GM23248 (cell line): Measurements from ENCODE around the gene NRN1L.

ENCODE experiments used
- EZH2 ChIP-seq: fragments of 200-600 bp; sonication (generic); IDR thresholded peaks from 2 replicates; pipeline ENCODE4 v1.6.1; 2018; ENCODE audit warnings: antibody characterized with exemption, mild to moderate bottlenecking; ENCODE audit not compliant: insufficient read depth, poor library complexity, severe bottlenecking
- EZH2phosphoT487 ChIP-seq: fragments of 200-600 bp; sonication (generic); IDR thresholded peaks from 2 replicates; pipeline ENCODE4 v1.6.1; 2018; ENCODE audit warnings: antibody characterized with exemption, moderate library complexity, mild to moderate bottlenecking, low read depth; ENCODE audit not compliant: insufficient read depth

DNA sequence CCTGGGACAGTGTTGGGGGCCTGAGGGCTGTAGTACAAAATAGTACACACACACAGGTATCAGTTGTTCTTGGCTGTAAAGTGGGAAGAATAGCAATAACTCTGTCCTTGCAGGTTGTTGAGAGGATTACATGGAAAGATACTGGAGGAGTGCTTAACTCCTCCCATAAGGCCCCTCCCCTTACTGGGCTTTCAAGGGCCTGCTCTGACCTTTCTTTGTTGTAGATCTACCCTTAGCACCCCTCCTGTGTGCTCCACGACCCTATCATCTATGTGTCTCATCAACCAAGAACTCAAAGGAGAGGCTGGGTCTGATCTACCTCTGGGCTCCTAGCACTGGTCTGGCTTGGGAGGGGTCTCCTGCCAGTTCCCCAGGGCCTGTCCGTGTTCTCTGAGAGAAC, 20.1 kb upstream of the NRN1L start:
- TF ChIP-seq EZH2 (no peak), EZH2phosphoT487 (no peak)
